Natural killer cell (primary cell): ENCODE data around the gene R3HDM4. TPM values are rescaled to one million over a fixed set of nuclear protein-coding genes. Genes with fewer than 3 reads are reported as not detected.

Experiments used
- ATAC-seq, 3 donors: fragments of 150-1000 bp in 2 of 3; fragments of 200-7000 bp in 1 of 3; cut with Tn5 transposase; 1 replicate in 1 of 3; 2 replicates in 2 of 3; pipeline ENCODE4 v1.10.0; 2021; ENCODE audit warnings: mild to moderate bottlenecking in 2 of 3, moderate library complexity in 2 of 3
- DNase-seq, 2 donors: peaks; one replicate each; pipeline versions ENCODE4 v3.0.0 to v3.0.0-alpha.2; 2013 to 2021; ENCODE audit warnings: mixed read lengths in 1 of 2
- H3K27ac ChIP-seq: one replicate; pipeline ENCODE4 v1.5.1; 2013; ENCODE audit warnings: mild to moderate bottlenecking, low read length
- H3K27me3 ChIP-seq: one replicate; pipeline ENCODE4 v1.6.1; 2013; ENCODE audit warnings: low read length; ENCODE audit not compliant: control insufficient read depth, insufficient read depth
- H3K36me3 ChIP-seq: one replicate; pipeline ENCODE4 v1.6.1; 2013; ENCODE audit warnings: low read length; ENCODE audit not compliant: control insufficient read depth, insufficient read depth
- H3K4me1 ChIP-seq: one replicate; pipeline ENCODE4 v1.6.1; 2013; ENCODE audit warnings: low read length; ENCODE audit not compliant: control insufficient read depth, insufficient read depth
- H3K4me3 ChIP-seq: one replicate; pipeline ENCODE4 v1.5.1; 2013; ENCODE audit warnings: low read length
- H3K9me3 ChIP-seq: one replicate; pipeline ENCODE4 v1.6.1; 2013; ENCODE audit warnings: low read length; ENCODE audit not compliant: control insufficient read depth, insufficient read depth
- H3K27ac Mint-ChIP-seq, 2 donors: one replicate each; pipeline ENCODE4 v1.8.0; 2022; ENCODE audit warnings: mild to moderate bottlenecking in 2 of 2, mixed read lengths in 2 of 2, moderate library complexity in 1 of 2
- H3K27me3 Mint-ChIP-seq, 2 donors: one replicate each; pipeline ENCODE4 v1.8.0; 2022; ENCODE audit warnings: low read depth in 2 of 2, mixed read lengths in 2 of 2
- H3K36me3 Mint-ChIP-seq: one replicate; pipeline ENCODE4 v1.8.0; 2022; ENCODE audit warnings: mixed read lengths
- H3K4me1 Mint-ChIP-seq, 2 donors: one replicate each; pipeline ENCODE4 v1.8.0; 2022; ENCODE audit warnings: mixed read lengths in 2 of 2
- H3K4me3 Mint-ChIP-seq: one replicate; pipeline ENCODE4 v1.8.0; 2022; ENCODE audit warnings: mild to moderate bottlenecking, moderate library complexity, mixed read lengths
- H3K9me3 Mint-ChIP-seq, 2 donors: one replicate each; pipeline ENCODE4 v1.8.0; 2022; ENCODE audit warnings: mixed read lengths in 2 of 2
- WGBS: methylation state at CpG from one replicate; pipeline ENCODE4 v1.1.7; 2013; ENCODE audit warnings: missing lambda C conversion rate; ENCODE audit not compliant: insufficient coverage; 5-methylcytosine and 5-hydroxymethylcytosine counted together
- intact Hi-C: fragments of 100-400 bp; cut with micrococcal nuclease; formaldehyde crosslinking; loops from one replicate; pipeline ENCODE4 v1.14.2; 2022
- total RNA-seq, 4 donors: library from RNA; stranded (reverse); fragments of 120-200 nt in 1 of 4; gene quantifications; one replicate each; pipeline versions ENCODE4 v1.2.3 to v1.2.4, GENCODE V29; 2013 to 2022
- TF ChIP-seq, protein P1 (sequence below): fragments of 200-600 bp; IDR thresholded peaks from one replicate; pipeline ENCODE4 v1.8.0; 2022; ENCODE audit warnings: antibody characterized with exemption

R3HDM4 gene
- total RNA-seq, 3 donors from 2014 or later (not counting 1 experiment from before 2014, with no cell fraction given) = 88.7 to 106 (median 97.8) TPM

DNA sequence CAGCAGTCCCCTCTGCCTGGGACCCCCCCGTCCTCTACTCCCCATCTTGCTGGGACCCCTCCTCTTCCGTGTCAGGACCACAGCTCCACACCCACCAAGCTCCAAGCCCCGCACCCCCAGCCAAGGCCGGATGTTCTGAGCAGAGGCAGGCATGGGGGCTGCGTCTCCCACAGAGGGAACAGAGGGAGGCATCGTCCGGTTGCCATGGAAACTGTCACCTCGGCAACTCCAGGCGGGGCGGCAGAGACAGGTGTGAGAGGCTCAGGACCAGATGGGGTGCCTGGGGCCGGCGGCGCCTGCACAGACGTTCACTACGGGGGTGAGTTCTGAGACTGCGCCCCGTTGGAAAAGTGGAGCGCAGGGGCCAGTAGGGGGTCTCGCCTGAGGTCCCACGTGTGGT is 14.4 kb downstream of the R3HDM4 start:
- ATAC-seq (no peak), DNase-seq (peak in 1 of 2 donors; percentile 71)
- H3K36me3 ChIP-seq = peaks cover 29% of the 10 kb centered on the region
- no peaks in the 10 kb centered on the region for H3K36me3 Mint-ChIP-seq
- H3K27me3 Mint-ChIP-seq = no peaks in the 10 kb centered on the region
- WGBS = 91% methylated on average over 19 of the region's 20 CpGs
- no peak overlapping the region for H3K27ac Mint-ChIP-seq
- H3K27ac ChIP-seq = peak overlapping the region; percentile 29
- peaks cover 1 to 13% of the 10 kb centered on the region in 2 donors for H3K4me1 Mint-ChIP-seq
- TF ChIP-seq, protein P1, sequence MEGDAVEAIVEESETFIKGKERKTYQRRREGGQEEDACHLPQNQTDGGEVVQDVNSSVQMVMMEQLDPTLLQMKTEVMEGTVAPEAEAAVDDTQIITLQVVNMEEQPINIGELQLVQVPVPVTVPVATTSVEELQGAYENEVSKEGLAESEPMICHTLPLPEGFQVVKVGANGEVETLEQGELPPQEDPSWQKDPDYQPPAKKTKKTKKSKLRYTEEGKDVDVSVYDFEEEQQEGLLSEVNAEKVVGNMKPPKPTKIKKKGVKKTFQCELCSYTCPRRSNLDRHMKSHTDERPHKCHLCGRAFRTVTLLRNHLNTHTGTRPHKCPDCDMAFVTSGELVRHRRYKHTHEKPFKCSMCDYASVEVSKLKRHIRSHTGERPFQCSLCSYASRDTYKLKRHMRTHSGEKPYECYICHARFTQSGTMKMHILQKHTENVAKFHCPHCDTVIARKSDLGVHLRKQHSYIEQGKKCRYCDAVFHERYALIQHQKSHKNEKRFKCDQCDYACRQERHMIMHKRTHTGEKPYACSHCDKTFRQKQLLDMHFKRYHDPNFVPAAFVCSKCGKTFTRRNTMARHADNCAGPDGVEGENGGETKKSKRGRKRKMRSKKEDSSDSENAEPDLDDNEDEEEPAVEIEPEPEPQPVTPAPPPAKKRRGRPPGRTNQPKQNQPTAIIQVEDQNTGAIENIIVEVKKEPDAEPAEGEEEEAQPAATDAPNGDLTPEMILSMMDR = no peak
- intact Hi-C loops = no loop called here
- no peaks in the 10 kb centered on the region for H3K9me3 Mint-ChIP-seq
- no peak overlapping the region for H3K4me3 ChIP-seq
- H3K27me3 ChIP-seq = no peaks in the 10 kb centered on the region
- no peaks in the 10 kb centered on the region for H3K9me3 ChIP-seq
- no peak overlapping the region for H3K4me3 Mint-ChIP-seq
- peaks cover 13% of the 10 kb centered on the region for H3K4me1 ChIP-seq

DNA sequence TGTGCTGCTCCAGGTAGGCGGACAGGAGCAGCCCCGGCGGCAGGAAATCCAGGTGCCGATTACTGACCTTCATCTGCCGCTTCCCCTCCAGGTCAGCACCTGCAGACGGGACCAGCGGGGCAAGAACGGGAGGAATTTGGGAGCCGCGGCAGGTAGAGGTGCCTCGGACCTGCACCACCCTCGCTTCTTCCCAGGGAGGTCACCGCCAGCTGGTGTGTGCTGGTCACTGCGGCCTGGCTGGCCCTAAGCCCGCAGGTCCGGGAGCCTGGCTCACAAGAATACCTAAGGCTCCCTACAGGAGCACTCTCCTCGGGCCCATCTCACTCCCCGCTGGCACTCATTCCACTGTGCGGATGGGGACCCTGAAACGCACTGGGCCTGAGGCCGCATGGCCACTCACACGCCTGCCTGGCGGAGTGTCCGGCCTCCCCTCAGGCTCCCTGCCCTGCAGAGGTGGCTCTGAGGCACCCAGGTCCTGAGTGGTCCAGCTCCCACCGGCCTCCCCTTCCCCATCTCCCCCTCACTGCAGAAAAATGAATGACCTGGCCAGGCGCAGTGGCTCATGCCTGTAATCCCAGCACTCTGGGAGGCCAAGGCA is 15.5 kb downstream of the R3HDM4 start:
- intact Hi-C loops = no loop called here
- no peaks in the 10 kb centered on the region for H3K27me3 ChIP-seq
- Mint-ChIP-seq H3K27ac (no peak overlapping the region), H3K27me3 (no peaks in the 10 kb centered on the region), H3K4me3 (no peak overlapping the region), H3K36me3 (no peaks in the 10 kb centered on the region), H3K9me3 (no peaks in the 10 kb centered on the region), H3K4me1 (peaks cover 9 to 21% of the 10 kb centered on the region in 2 donors)
- 95% methylated on average over 26 of the region's 26 CpGs for WGBS
- TF ChIP-seq, protein P1 = no peak
- ATAC-seq = no peak
- no peaks in the 10 kb centered on the region for H3K9me3 ChIP-seq
- no peak for DNase-seq
- no peak overlapping the region for H3K27ac ChIP-seq
- H3K4me1 ChIP-seq = peaks cover 17% of the 10 kb centered on the region
- H3K4me3 ChIP-seq = no peak overlapping the region
- peaks cover 29% of the 10 kb centered on the region for H3K36me3 ChIP-seq

DNA sequence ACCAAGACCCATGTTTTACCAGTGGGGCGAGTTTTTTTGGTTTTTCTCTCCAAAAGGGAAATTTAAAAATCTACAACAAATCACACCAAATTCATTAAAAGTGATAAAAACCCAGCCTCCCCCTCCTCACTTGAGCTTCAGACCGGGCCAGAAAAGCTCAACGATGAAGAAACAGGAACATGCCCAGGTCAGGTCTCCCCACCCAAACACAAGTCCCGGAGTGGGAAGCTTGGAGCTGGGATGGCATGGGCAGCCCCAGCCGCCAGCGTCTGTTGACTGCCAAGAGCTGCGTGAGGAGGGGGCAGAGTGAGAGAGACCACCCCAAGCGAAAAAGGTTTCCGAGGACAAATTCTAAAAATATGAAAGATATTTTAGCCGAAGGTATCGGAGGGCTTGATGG is 16.0 kb downstream of the R3HDM4 start:
- DNase-seq (no peak), ATAC-seq (no peak)
- Histone ChIP-seq H3K4me3 (no peak overlapping the region), H3K27me3 (no peaks in the 10 kb centered on the region), H3K36me3 (peaks cover 28% of the 10 kb centered on the region), H3K4me1 (peaks cover 21% of the 10 kb centered on the region), H3K27ac (no peak overlapping the region), H3K9me3 (no peaks in the 10 kb centered on the region)
- Mint-ChIP-seq H3K4me1 (peaks cover 9 to 26% of the 10 kb centered on the region in 2 donors), H3K36me3 (no peaks in the 10 kb centered on the region), H3K4me3 (no peak overlapping the region), H3K27ac (no peak overlapping the region), H3K27me3 (no peaks in the 10 kb centered on the region), H3K9me3 (no peaks in the 10 kb centered on the region)
- intact Hi-C loops = no loop called here
- TF ChIP-seq, protein P1 = no peak
- 94% methylated on average over 11 of the region's 11 CpGs for WGBS

DNA sequence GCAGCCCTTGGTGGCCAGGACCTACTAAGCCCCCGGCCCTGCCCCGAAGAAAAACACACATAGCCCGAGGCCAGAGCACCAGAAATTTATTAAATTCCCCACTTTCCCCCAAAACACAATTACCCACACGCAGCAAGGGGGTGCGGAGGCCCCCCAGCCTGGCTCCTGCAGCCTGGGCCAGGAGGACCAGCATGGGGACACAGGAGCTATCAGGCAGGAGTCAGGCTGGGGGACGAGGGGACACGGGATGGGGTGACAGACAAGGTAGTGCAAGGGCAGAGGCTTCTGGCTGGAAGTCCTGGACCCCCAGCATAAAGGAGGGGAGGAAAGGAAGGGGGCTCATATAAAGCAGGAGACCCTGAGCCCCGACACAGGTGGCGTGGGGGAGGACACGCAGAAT is 16.6 kb downstream of the R3HDM4 start:
- Histone ChIP-seq H3K27me3 (no peaks in the 10 kb centered on the region), H3K36me3 (peaks cover 23% of the 10 kb centered on the region), H3K9me3 (no peaks in the 10 kb centered on the region), H3K4me3 (no peak overlapping the region), H3K4me1 (peaks cover 23% of the 10 kb centered on the region), H3K27ac (no peak overlapping the region)
- Mint-ChIP-seq H3K27ac (peak overlapping the region in 1 of 2 donors; percentile 42), H3K4me1 (peaks cover 9 to 27% of the 10 kb centered on the region in 2 donors), H3K27me3 (no peaks in the 10 kb centered on the region), H3K9me3 (no peaks in the 10 kb centered on the region), H3K36me3 (no peaks in the 10 kb centered on the region), H3K4me3 (no peak overlapping the region)
- TF ChIP-seq, protein P1 = no peak
- 93% methylated on average over 10 of the region's 10 CpGs for WGBS
- DNase-seq (no peak), ATAC-seq (no peak)
- intact Hi-C loops = no loop called here
